Coronary artery (tissue), 2 donors: ENCODE results near the gene RAB40B.

Experiments used
- DNase-seq: peaks from one replicate; pipeline ENCODE4 v3.0.0-alpha.2; 2017; ENCODE audit warnings: low spot score
- H3K27ac ChIP-seq, 2 donors: fragments of 200-600 bp; sonication (generic); one replicate each; pipeline ENCODE4 v1.5.1; 2016 to 2019
- H3K4me3 ChIP-seq: fragments of 200-600 bp; sonication (generic); 2 replicates; pipeline ENCODE4 v1.5.1; 2016; ENCODE audit warnings: mild to moderate bottlenecking, moderate library complexity
- CTCF ChIP-seq: fragments of 200-600 bp; sonication (generic); IDR thresholded peaks from one replicate; pipeline ENCODE4 v1.5.1; 2019; ENCODE audit warnings: antibody characterized with exemption

RAB40B gene

GRCh38 chr17:82668024-82668630 is 30.4 kb downstream of the RAB40B start:
- H3K4me3 ChIP-seq, result no peak overlapping the region
- H3K27ac ChIP-seq, result no peak overlapping the region
- no peak for TF ChIP-seq CTCF
- DNase-seq, result no peak

- no peak for DNase-seq
- no peak overlapping the region for H3K27ac ChIP-seq
- TF ChIP-seq CTCF, result no peak
- H3K4me3 ChIP-seq, result no peak overlapping the region
Observed at GRCh38 chr17:82667668-82668000, 30.9 kb downstream of the RAB40B start.

GRCh38 chr17:82666931-82667667 is 31.4 kb downstream of the RAB40B start:
- TF ChIP-seq CTCF, result no peak
- Histone ChIP-seq H3K27ac (no peak overlapping the region), H3K4me3 (no peak overlapping the region)
- no peak for DNase-seq

DNA sequence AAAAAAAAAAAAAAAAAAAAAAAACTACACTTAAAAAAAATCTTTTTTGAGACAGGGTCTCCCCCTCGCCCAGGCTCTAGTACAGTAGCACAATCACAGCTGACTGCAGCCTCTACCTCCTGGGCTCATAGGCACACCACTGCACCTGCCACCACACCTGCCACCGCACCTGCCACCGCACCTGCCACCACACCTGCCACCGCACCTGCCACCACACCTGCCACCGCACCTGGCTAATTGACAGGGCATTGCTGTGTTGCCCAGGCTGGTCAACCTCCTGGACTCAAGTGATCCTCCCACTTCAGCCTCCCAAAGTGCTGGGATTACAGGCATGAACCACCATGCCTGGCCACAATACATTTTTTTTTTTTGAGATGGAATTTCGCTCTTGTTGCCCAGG is 32.6 kb downstream of the RAB40B start:
- no peak for TF ChIP-seq CTCF
- no peak overlapping the region for H3K27ac ChIP-seq
- H3K4me3 ChIP-seq, result no peak overlapping the region
- no peak for DNase-seq

GRCh38 chr17:82665217-82665616 is 33.3 kb downstream of the RAB40B start:
- DNase-seq, result no peak
- no peak for TF ChIP-seq CTCF
- Histone ChIP-seq H3K4me3 (no peak overlapping the region), H3K27ac (no peak overlapping the region)

DNA sequence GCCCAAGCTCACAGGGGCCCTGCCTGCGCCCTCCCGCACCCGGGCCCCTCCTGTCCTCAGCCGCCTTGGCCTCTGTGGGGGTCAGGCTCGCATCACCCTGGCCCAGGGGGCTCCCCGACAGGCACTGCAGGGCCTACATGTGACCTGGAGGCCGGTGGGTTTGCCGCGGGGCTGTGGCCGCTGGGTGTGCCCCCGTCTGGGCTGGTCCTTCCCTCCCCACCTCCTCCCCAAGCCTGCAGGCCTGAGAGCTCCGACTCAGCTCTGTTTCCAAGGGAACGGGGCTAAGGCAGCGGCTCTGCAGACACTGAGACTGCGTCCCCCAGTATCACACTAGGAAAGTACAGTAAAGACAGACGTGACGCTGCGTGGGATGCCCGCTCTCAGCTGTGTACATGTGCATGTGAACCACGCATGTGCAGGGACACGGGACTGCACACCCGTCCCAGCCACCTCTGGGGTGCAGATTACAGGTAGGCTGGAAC is 33.8 kb downstream of the RAB40B start:
- no peak for TF ChIP-seq CTCF
- H3K4me3 ChIP-seq, result no peak overlapping the region
- DNase-seq, result no peak
- H3K27ac ChIP-seq, result no peak overlapping the region

GRCh38 chr17:82664276-82664575 is 34.3 kb downstream of the RAB40B start:
- Histone ChIP-seq H3K27ac (no peak overlapping the region), H3K4me3 (no peak overlapping the region)
- no peak for DNase-seq
- TF ChIP-seq CTCF, result no peak
